Caco-2 (cell line): ENCODE data around the gene CDK19. TPM values are rescaled to one million over a fixed set of nuclear protein-coding genes. Genes with fewer than 3 reads are reported as not detected.

Experiments
- BruUV-seq: library from RNA; stranded (reverse); fragments of 400-500 nt; replicated peaks from 2 replicates; lab custom pipeline; 2021; lab: Mats Ljungman, UMichigan
- CTCF ChIA-PET: fragments of 300-600 bp; sonication (Branson Sonifier 250); formaldehyde crosslinking; loops from one replicate; lab custom pipeline; 2022; ENCODE audit warnings: antibody characterized with exemption; lab: Charles Lee
- POLR2A ChIA-PET: fragments of 300-600 bp; sonication (Branson Sonifier 250); formaldehyde crosslinking; loops from one replicate; lab custom pipeline; 2022; ENCODE audit warnings: antibody characterized with exemption; lab: Charles Lee
- DNase-seq, 2 experiments: peaks; one replicate each; pipeline versions ENCODE4 v3.0.0 to v3.0.0-alpha.2; 2020 to 2022
- H3K27me3 ChIP-seq: replicated peaks from 2 replicates; pipeline ENCODE4 v1.6.0; 2011; ENCODE audit warnings: low read length; ENCODE audit not compliant: control insufficient read depth, insufficient read depth
- H3K36me3 ChIP-seq: 2 replicates; pipeline ENCODE4 v1.5.1; 2011; ENCODE audit warnings: low read length; ENCODE audit not compliant: control insufficient read depth, insufficient read depth
- H3K4me1 ChIP-seq: fragments of 250-450 bp; sonication (Bioruptor Pico); 2 replicates; pipeline ENCODE4 v1.5.1; 2020; ENCODE audit warnings: mild to moderate bottlenecking
- H3K4me3 ChIP-seq: 2 replicates; pipeline ENCODE4 v1.5.1; 2011; ENCODE audit warnings: low read depth, mild to moderate bottlenecking, control low read depth, low read length
- H3K9me3 ChIP-seq: fragments of 250-450 bp; sonication (Bioruptor Pico); 2 replicates; pipeline ENCODE4 v1.5.1; 2020; ENCODE audit warnings: mild to moderate bottlenecking, moderate library complexity
- H3K27ac Mint-ChIP-seq: one replicate; pipeline ENCODE4 v1.8.0; 2022; ENCODE audit warnings: mixed read lengths; ENCODE audit not compliant: unreplicated experiment
- H3K27me3 Mint-ChIP-seq: one replicate; pipeline ENCODE4 v1.8.0; 2022; ENCODE audit warnings: mixed read lengths; ENCODE audit not compliant: insufficient read depth, unreplicated experiment
- H3K36me3 Mint-ChIP-seq: one replicate; pipeline ENCODE4 v1.8.0; 2022; ENCODE audit warnings: mild to moderate bottlenecking, mixed read lengths; ENCODE audit not compliant: insufficient read depth, unreplicated experiment
- H3K4me1 Mint-ChIP-seq: one replicate; pipeline ENCODE4 v1.8.0; 2022; ENCODE audit warnings: low read depth, mixed read lengths; ENCODE audit not compliant: unreplicated experiment
- H3K4me3 Mint-ChIP-seq: one replicate; pipeline ENCODE4 v1.8.0; 2022; ENCODE audit warnings: mild to moderate bottlenecking, moderate library complexity, mixed read lengths; ENCODE audit not compliant: unreplicated experiment
- H3K9me3 Mint-ChIP-seq: one replicate; pipeline ENCODE4 v1.8.0; 2022; ENCODE audit warnings: mixed read lengths; ENCODE audit not compliant: unreplicated experiment
- intact Hi-C: fragments of 100-400 bp; cut with micrococcal nuclease; formaldehyde crosslinking; loops from one replicate; pipeline ENCODE4 v1.10.0; 2022; ENCODE audit not compliant: unreplicated experiment
- total RNA-seq: library from RNA; stranded (reverse); gene quantifications from 2 replicates; pipeline ENCODE4 v1.2.3, GENCODE V29; 2022
- TF ChIP-seq, protein P1 (sequence below), 2 experiments: fragments of 200-600 bp in 1 of 2; IDR thresholded peaks; 1 replicate in 1 of 2; 2 replicates in 1 of 2; pipeline versions ENCODE4 v1.5.1 to v1.8.0; 2011 to 2022; ENCODE audit warnings: antibody characterized with exemption in 1 of 2, control low read depth in 1 of 2, inconsistent platforms in 1 of 2, low read depth in 1 of 2, low read length in 1 of 2, mild to moderate bottlenecking in 1 of 2, moderate library complexity in 1 of 2; ENCODE audit not compliant: insufficient read depth in 1 of 2, severe bottlenecking in 1 of 2, unreplicated experiment in 1 of 2

CDK19 gene
- total RNA-seq, 1 experiment from 2014 or later: 24.6 TPM

DNA sequence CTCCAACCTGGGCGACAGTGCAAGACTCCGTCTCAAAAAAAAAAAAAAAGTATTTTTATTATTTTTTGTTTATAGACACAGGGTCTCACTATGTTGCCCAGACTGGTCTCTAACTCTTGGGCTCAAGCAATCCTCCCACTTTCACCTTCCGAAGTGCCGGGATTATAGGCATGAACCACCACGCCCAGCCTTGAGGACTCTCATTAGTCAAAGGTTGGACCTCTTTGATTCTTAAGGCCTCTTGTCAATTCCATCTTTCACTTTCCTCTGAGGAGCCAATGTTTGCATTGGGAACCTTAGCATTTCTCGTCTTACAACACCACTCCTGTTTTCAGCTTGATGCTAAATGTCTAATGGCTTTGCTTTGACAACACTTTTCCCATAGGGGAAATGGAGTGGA, 16.1 kb upstream of the CDK19 start:
- H3K4me1 ChIP-seq: peaks cover 7% of the 10 kb centered on the region; the same call in 1 of the 2 replicates
- no TSS peak for BruUV-seq
- no peak overlapping the region for H3K4me3 ChIP-seq
- ChIA-PET CTCF (no interaction called here), POLR2A (no interaction called here)
- intact Hi-C loops: no loop called here
- TF ChIP-seq, protein P1, sequence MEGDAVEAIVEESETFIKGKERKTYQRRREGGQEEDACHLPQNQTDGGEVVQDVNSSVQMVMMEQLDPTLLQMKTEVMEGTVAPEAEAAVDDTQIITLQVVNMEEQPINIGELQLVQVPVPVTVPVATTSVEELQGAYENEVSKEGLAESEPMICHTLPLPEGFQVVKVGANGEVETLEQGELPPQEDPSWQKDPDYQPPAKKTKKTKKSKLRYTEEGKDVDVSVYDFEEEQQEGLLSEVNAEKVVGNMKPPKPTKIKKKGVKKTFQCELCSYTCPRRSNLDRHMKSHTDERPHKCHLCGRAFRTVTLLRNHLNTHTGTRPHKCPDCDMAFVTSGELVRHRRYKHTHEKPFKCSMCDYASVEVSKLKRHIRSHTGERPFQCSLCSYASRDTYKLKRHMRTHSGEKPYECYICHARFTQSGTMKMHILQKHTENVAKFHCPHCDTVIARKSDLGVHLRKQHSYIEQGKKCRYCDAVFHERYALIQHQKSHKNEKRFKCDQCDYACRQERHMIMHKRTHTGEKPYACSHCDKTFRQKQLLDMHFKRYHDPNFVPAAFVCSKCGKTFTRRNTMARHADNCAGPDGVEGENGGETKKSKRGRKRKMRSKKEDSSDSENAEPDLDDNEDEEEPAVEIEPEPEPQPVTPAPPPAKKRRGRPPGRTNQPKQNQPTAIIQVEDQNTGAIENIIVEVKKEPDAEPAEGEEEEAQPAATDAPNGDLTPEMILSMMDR (IDR thresholded peaks at IDR 0.05; ENCODE audit: insufficient read depth in 1 of 2, low read depth in 1 of 2, low read length in 1 of 2, severe bottlenecking in 1 of 2, unreplicated experiment in 1 of 2): no peak
- no peaks in the 10 kb centered on the region for H3K36me3 Mint-ChIP-seq
- no peaks in the 10 kb centered on the region for H3K9me3 Mint-ChIP-seq
- H3K4me1 Mint-ChIP-seq: no peaks in the 10 kb centered on the region
- no peaks in the 10 kb centered on the region for H3K27me3 Mint-ChIP-seq
- no peaks in the 10 kb centered on the region for H3K9me3 ChIP-seq
- no peaks in the 10 kb centered on the region for H3K27me3 ChIP-seq
- no peak for DNase-seq
- no peak overlapping the region for H3K4me3 Mint-ChIP-seq
- H3K27ac Mint-ChIP-seq: no peak overlapping the region
- H3K36me3 ChIP-seq: no peaks in the 10 kb centered on the region

DNA sequence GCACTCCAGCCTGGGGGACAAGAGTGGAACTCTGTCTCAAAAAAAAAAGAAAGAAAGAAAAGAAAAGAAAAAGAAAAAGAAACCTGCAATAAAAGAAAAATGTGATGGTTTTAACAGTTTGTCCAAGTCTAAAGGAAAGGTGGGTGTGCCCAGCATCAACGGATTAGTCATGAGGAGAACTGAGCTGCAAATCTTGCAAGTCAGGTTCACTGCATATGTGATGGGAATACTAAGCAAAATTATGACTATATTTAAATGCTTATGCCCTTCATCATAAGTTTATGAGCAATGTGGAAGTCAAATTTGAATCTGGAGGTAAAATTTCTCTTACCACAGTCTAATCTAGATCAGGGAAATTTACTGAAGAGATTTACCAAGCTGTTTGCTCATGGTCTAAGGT, 13.1 kb upstream of the CDK19 start:
- no TSS peak for BruUV-seq
- Mint-ChIP-seq H3K36me3 (no peaks in the 10 kb centered on the region), H3K27me3 (no peaks in the 10 kb centered on the region), H3K4me1 (peaks cover 10% of the 10 kb centered on the region), H3K4me3 (no peak overlapping the region), H3K27ac (no peak overlapping the region), H3K9me3 (no peaks in the 10 kb centered on the region)
- intact Hi-C loops: no loop called here
- Histone ChIP-seq H3K4me3 (no peak overlapping the region), H3K9me3 (no peaks in the 10 kb centered on the region), H3K27me3 (no peaks in the 10 kb centered on the region), H3K36me3 (no peaks in the 10 kb centered on the region), H3K4me1 (peaks cover 18% of the 10 kb centered on the region)
- CTCF ChIA-PET: no interaction called here
- no peak for DNase-seq
- POLR2A ChIA-PET: interaction anchor here (1.5 kb wide), 1 partner anchor 46 kb away, joined by 5 read pairs; the partner anchor contains the start of gene AMD1
- TF ChIP-seq, protein P1 (IDR thresholded peaks at IDR 0.05; ENCODE audit: insufficient read depth in 1 of 2, low read depth in 1 of 2, low read length in 1 of 2, severe bottlenecking in 1 of 2, unreplicated experiment in 1 of 2): no peak

DNA sequence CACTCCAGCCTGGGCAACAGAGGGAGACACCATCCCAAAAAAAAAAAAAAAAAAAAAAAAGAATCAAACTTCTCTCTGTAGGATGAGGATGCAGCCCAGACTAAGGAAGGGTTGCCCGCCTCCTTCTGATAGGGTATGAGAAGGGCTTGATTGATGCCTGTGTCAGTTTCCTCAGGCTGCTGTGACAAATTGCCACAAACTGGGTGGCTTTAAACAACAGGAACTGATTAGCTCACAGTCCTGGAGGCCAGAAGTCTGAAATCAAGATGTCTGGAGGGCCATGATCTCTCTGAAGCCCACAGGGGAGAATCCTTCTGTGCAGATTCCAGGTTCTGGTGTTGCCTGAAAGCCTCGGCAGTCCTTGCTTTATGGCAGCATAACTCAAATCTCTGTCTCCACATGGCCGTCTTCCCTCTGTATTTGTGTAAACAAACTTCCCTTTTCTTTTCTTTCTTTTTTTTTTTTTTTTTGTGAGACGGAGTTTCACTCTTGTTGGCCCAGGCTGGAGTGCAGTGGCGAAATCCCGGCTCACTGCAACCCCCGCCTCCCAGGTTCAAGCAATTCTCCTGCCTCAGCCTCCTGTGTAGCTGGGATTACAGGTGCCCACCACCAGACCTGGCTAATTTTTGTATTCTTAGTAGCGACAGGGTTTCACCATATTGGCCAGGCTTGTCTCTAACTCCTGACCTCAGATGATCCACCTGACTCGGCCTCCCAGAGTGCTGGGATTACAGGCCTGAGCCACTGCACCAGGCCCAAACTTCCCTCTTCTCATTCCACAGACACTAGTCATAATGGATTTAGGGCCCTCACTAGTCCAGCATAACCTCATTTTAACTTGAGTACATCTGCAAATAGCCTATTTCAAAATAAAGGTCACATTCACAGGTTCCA, 11.2 kb upstream of the CDK19 start:
- Histone ChIP-seq H3K9me3 (no peaks in the 10 kb centered on the region), H3K4me3 (no peak overlapping the region), H3K4me1 (peaks cover 27% of the 10 kb centered on the region), H3K36me3 (no peaks in the 10 kb centered on the region), H3K27me3 (no peaks in the 10 kb centered on the region)
- TF ChIP-seq, protein P1 (IDR thresholded peaks at IDR 0.05; ENCODE audit: insufficient read depth in 1 of 2, low read depth in 1 of 2, low read length in 1 of 2, severe bottlenecking in 1 of 2, unreplicated experiment in 1 of 2): no peak
- intact Hi-C loops: no loop called here
- no peak overlapping the region for H3K4me3 Mint-ChIP-seq
- no TSS peak for BruUV-seq
- no peaks in the 10 kb centered on the region for H3K36me3 Mint-ChIP-seq
- CTCF ChIA-PET: interaction anchor here (0.7 kb wide), 1 partner anchor 1526 kb away, joined by 4 read pairs; no protein-coding TSS in a partner anchor
- peaks cover 16% of the 10 kb centered on the region for H3K4me1 Mint-ChIP-seq
- POLR2A ChIA-PET: interaction anchor here (0.6 to 1.6 kb wide), 3 partner anchors 11 to 143 kb away, joined by 5 to 11 read pairs (median 6); partner anchors contain the start of genes AMD1 and CDK19
- H3K9me3 Mint-ChIP-seq: no peaks in the 10 kb centered on the region
- peak; percentile 36 to 38 for DNase-seq
- peak overlapping the region; percentile 42 for H3K27ac Mint-ChIP-seq
- no peaks in the 10 kb centered on the region for H3K27me3 Mint-ChIP-seq
